ENCODE measurements around the gene MZT2B. TPM values are rescaled to one million over a fixed set of nuclear protein-coding genes. Genes with fewer than 3 reads are reported as not detected.
"Not testable (repeated sequence)": the region's sequence is repeated elsewhere in the genome, so short reads cannot be mapped to it uniquely, and the experiment has no call there.

MZT2B gene
- total RNA-seq, 1 donor from 2014 or later, result 217 TPM

- no peaks in the 10 kb centered on the region for H3K27me3 Mint-ChIP-seq (ENCODE audit: low read depth)
- TF ChIP-seq CTCF (IDR thresholded peaks at IDR 0.05; ENCODE audit: unreplicated experiment), result no peak
- no peaks in the 10 kb centered on the region for H3K4me1 Mint-ChIP-seq
- DNase-seq (ENCODE audit: low spot score in 2 of 2, unreplicated experiment in 2 of 2), result no peak
- H3K27ac Mint-ChIP-seq, result no peak overlapping the region
- H3K36me3 Mint-ChIP-seq, result peaks cover 40% of the 10 kb centered on the region
- H3K4me3 Mint-ChIP-seq, result no peak overlapping the region
- H3K9me3 Mint-ChIP-seq, result no peaks in the 10 kb centered on the region
Measured at GRCh38 chr2:130169896-130170295, 12.2 kb upstream of the MZT2B start.

GRCh38 chr2:130174866-130175265, 7.2 kb upstream of the MZT2B start:
- not testable (repeated sequence) for H3K27me3 Mint-ChIP-seq (ENCODE audit: low read depth); DNase-seq (ENCODE audit: low spot score in 2 of 2, unreplicated experiment in 2 of 2); H3K4me1 Mint-ChIP-seq; H3K4me3 Mint-ChIP-seq; H3K27ac Mint-ChIP-seq; H3K9me3 Mint-ChIP-seq
- peaks cover 17% of the 10 kb centered on the region for H3K36me3 Mint-ChIP-seq

GRCh38 chr2:130180404-130181324, 1.4 kb upstream of the MZT2B start:
- peak overlapping the region; percentile 96 for H3K27ac Mint-ChIP-seq
- not testable (repeated sequence) for DNase-seq (ENCODE audit: low spot score in 2 of 2, unreplicated experiment in 2 of 2); H3K9me3 Mint-ChIP-seq; H3K36me3 Mint-ChIP-seq; H3K27me3 Mint-ChIP-seq (ENCODE audit: low read depth)
- H3K4me1 Mint-ChIP-seq, result peaks cover 22% of the 10 kb centered on the region
- H3K4me3 Mint-ChIP-seq, result peak overlapping the region; percentile 95

- no peaks in the 10 kb centered on the region for H3K27me3 Mint-ChIP-seq (ENCODE audit: low read depth)
- peak; percentile 97 to 99 for DNase-seq (ENCODE audit: low spot score in 2 of 2, unreplicated experiment in 2 of 2)
- H3K27ac Mint-ChIP-seq, result peak within 1 kb of the TSS; percentile 96
- peaks cover 5% of the 10 kb centered on the region for H3K36me3 Mint-ChIP-seq
- H3K9me3 Mint-ChIP-seq, result no peaks in the 10 kb centered on the region
- no peak for TF ChIP-seq CTCF (IDR thresholded peaks at IDR 0.05; ENCODE audit: unreplicated experiment)
- peak within 1 kb of the TSS; percentile 95 for H3K4me3 Mint-ChIP-seq
- peaks cover 22% of the 10 kb centered on the region for H3K4me1 Mint-ChIP-seq
Measured at GRCh38 chr2:130181325-130181879, 660 bp upstream of the MZT2B start, which contains the start of gene SMPD4. Gene SMPD4 (minus strand): TSS chr2:130181602. CDS start chr2:130176592, 5,010 bp downstream.

GRCh38 chr2:130182826-130183511, 907 bp downstream of the MZT2B start:
- H3K27ac Mint-ChIP-seq, result peak overlapping the region; percentile 67
- H3K9me3 Mint-ChIP-seq; H3K36me3 Mint-ChIP-seq; H3K27me3 Mint-ChIP-seq (ENCODE audit: low read depth); DNase-seq (ENCODE audit: low spot score in 2 of 2, unreplicated experiment in 2 of 2): not testable (repeated sequence)
- peak overlapping the region; percentile 70 for H3K4me3 Mint-ChIP-seq
- peaks cover 22% of the 10 kb centered on the region for H3K4me1 Mint-ChIP-seq

GRCh38 chr2:130183512-130184373, 1.7 kb downstream of the MZT2B start:
- no peaks in the 10 kb centered on the region for H3K27me3 Mint-ChIP-seq (ENCODE audit: low read depth)
- H3K9me3 Mint-ChIP-seq, result no peaks in the 10 kb centered on the region
- H3K4me3 Mint-ChIP-seq, result peak overlapping the region; percentile 70
- H3K4me1 Mint-ChIP-seq, result peaks cover 22% of the 10 kb centered on the region
- DNase-seq (ENCODE audit: low spot score in 2 of 2, unreplicated experiment in 2 of 2), result no peak
- peak overlapping the region; percentile 67 for H3K27ac Mint-ChIP-seq
- TF ChIP-seq CTCF (IDR thresholded peaks at IDR 0.05; ENCODE audit: unreplicated experiment), result no peak
- H3K36me3 Mint-ChIP-seq, result peaks cover 5% of the 10 kb centered on the region
